Spinal cord (tissue), 10 donors: ENCODE results near the gene SLTM. TPM values are rescaled to one million over a fixed set of nuclear protein-coding genes. Genes with fewer than 3 reads are reported as not detected.
"Not testable (repeated sequence)": the region's sequence is repeated elsewhere in the genome, so short reads cannot be mapped to it uniquely, and the experiment has no call there.

Experiments
- DNase-seq, 6 donors: peaks; one replicate each; pipeline versions ENCODE4 v3.0.0 to v3.0.0-alpha.2; 2013 to 2015; ENCODE audit warnings: low spot score in 6 of 6, low read depth in 4 of 6
- H3K27ac ChIP-seq: one replicate; pipeline ENCODE4 v1.5.1; 2013; ENCODE audit warnings: low read depth, low read length, control low read depth
- H3K27me3 ChIP-seq: one replicate; pipeline ENCODE4 v1.6.1; 2013; ENCODE audit warnings: low read length; ENCODE audit not compliant: control insufficient read depth, insufficient read depth
- H3K36me3 ChIP-seq: one replicate; pipeline ENCODE4 v1.6.1; 2013; ENCODE audit warnings: low read length; ENCODE audit not compliant: control insufficient read depth, insufficient read depth
- H3K4me1 ChIP-seq: one replicate; pipeline ENCODE4 v1.6.1; 2013; ENCODE audit warnings: low read length; ENCODE audit not compliant: control insufficient read depth, insufficient read depth
- H3K4me3 ChIP-seq: one replicate; pipeline ENCODE4 v1.5.1; 2013; ENCODE audit warnings: low read depth, low read length, control low read depth
- H3K9me3 ChIP-seq: one replicate; pipeline ENCODE4 v1.6.1; 2013; ENCODE audit warnings: low read length; ENCODE audit not compliant: control insufficient read depth, insufficient read depth
- WGBS: methylation state at CpG from one replicate; pipeline ENCODE4 v1.1.5; 2013; ENCODE audit warnings: missing lambda C conversion rate; ENCODE audit not compliant: insufficient coverage; 5-methylcytosine and 5-hydroxymethylcytosine counted together
- polyA plus RNA-seq, 2 donors: library from polyadenylated mRNA; unstranded; fragments of 120-200 nt; gene quantifications; one replicate each; pipeline ENCODE4 v1.2.1, GENCODE V29; 2013; ENCODE audit not compliant: insufficient read length in 2 of 2
- total RNA-seq, 2 donors: library from RNA; depleted of rRNA in 1 of 2; stranded (reverse); fragments of 120-200 nt in 1 of 2; fragments of >200 nt in 1 of 2; gene quantifications; one replicate each; pipeline versions ENCODE4 v1.2.3 to v1.2.4, GENCODE V29; 2013 to 2014
- donor health status: healthy.

SLTM gene
- total and polyA plus RNA-seq, 4 donors: 90.5 to 93.4 (median 91.3) TPM

GRCh38 chr15:58962136-58962535 is 28.7 kb upstream of the SLTM start:
- Histone ChIP-seq H3K27me3 (no peaks in the 10 kb centered on the region), H3K9me3 (no peaks in the 10 kb centered on the region), H3K36me3 (no peaks in the 10 kb centered on the region), H3K27ac (no peak overlapping the region), H3K4me3 (no peak overlapping the region), H3K4me1 (no peaks in the 10 kb centered on the region)
- WGBS: no CpG with 5 or more reads among the region's 1 CpG
- no peak for DNase-seq

- no CpG with 5 or more reads among the region's 4 CpGs for WGBS
- H3K27ac ChIP-seq: no peak overlapping the region
- H3K9me3 ChIP-seq: no peaks in the 10 kb centered on the region
- H3K4me1 ChIP-seq: no peaks in the 10 kb centered on the region
- H3K27me3 ChIP-seq: no peaks in the 10 kb centered on the region
- DNase-seq: no peak
- no peak overlapping the region for H3K4me3 ChIP-seq
- no peaks in the 10 kb centered on the region for H3K36me3 ChIP-seq
These were observed 25.3 kb upstream of the SLTM start for GRCh38 chr15:58958811-58959210.

GRCh38 chr15:58957101-58957973 is 23.9 kb upstream of the SLTM start:
- Histone ChIP-seq H3K4me3 (no peak overlapping the region), H3K36me3 (no peaks in the 10 kb centered on the region), H3K4me1 (no peaks in the 10 kb centered on the region), H3K9me3 (no peaks in the 10 kb centered on the region), H3K27ac (no peak overlapping the region), H3K27me3 (no peaks in the 10 kb centered on the region)
- WGBS: 24% methylated on average over 2 of the region's 8 CpGs
- DNase-seq: peak in 3 of 6 donors; percentile 11 to 54 (median 54)

GRCh38 chr15:58952751-58953150 is 19.3 kb upstream of the SLTM start:
- H3K27ac ChIP-seq: no peak overlapping the region
- no peaks in the 10 kb centered on the region for H3K36me3 ChIP-seq
- no peaks in the 10 kb centered on the region for H3K9me3 ChIP-seq
- no peaks in the 10 kb centered on the region for H3K27me3 ChIP-seq
- no peak for DNase-seq
- H3K4me1 ChIP-seq: no peaks in the 10 kb centered on the region
- H3K4me3 ChIP-seq: no peak overlapping the region

GRCh38 chr15:58951388-58952007 is 18.0 kb upstream of the SLTM start:
- no peaks in the 10 kb centered on the region for H3K4me1 ChIP-seq
- no peak for DNase-seq
- H3K4me3 ChIP-seq: no peak overlapping the region
- no peaks in the 10 kb centered on the region for H3K9me3 ChIP-seq
- no peak overlapping the region for H3K27ac ChIP-seq
- H3K27me3 ChIP-seq: no peaks in the 10 kb centered on the region
- 71% methylated on average over 1 of the region's 5 CpGs for WGBS
- H3K36me3 ChIP-seq: no peaks in the 10 kb centered on the region

- H3K27me3 ChIP-seq: no peaks in the 10 kb centered on the region
- no CpG with 5 or more reads among the region's 3 CpGs for WGBS
- DNase-seq: no peak
- H3K9me3 ChIP-seq: no peaks in the 10 kb centered on the region
- no peak overlapping the region for H3K27ac ChIP-seq
- H3K4me3 ChIP-seq: no peak overlapping the region
- no peaks in the 10 kb centered on the region for H3K36me3 ChIP-seq
- H3K4me1 ChIP-seq: no peaks in the 10 kb centered on the region
These were observed 13.7 kb upstream of the SLTM start for GRCh38 chr15:58947179-58947578.

GRCh38 chr15:58934974-58935373 is 1.5 kb upstream of the SLTM start:
- WGBS: 98% methylated on average over 5 of the region's 8 CpGs

GRCh38 chr15:58934521-58934920 is 1.0 kb upstream of the SLTM start:
- Histone ChIP-seq H3K27ac (peak overlapping the region; percentile 97), H3K4me3 (peak overlapping the region; percentile 83), H3K4me1 (no peaks in the 10 kb centered on the region), H3K27me3 (no peaks in the 10 kb centered on the region), H3K36me3 (peaks cover 5% of the 10 kb centered on the region), H3K9me3 (no peaks in the 10 kb centered on the region)
- 78% methylated on average over 3 of the region's 4 CpGs for WGBS
- DNase-seq: peak in 1 of 6 donors; percentile 7

More at GRCh38 chr15:58934974-58935373, 1.5 kb upstream of the SLTM start:
- not testable (repeated sequence) for H3K4me1 ChIP-seq, H3K36me3 ChIP-seq, H3K9me3 ChIP-seq, H3K27me3 ChIP-seq, DNase-seq, H3K4me3 ChIP-seq, H3K27ac ChIP-seq

- DNase-seq: no peak
- WGBS: 0% methylated on average over 1 of the region's 4 CpGs
- Histone ChIP-seq H3K4me3 (peak overlapping the region; percentile 83), H3K36me3 (peaks cover 7% of the 10 kb centered on the region), H3K27me3 (no peaks in the 10 kb centered on the region), H3K4me1 (no peaks in the 10 kb centered on the region), H3K27ac (peak overlapping the region; percentile 97), H3K9me3 (no peaks in the 10 kb centered on the region)
These were observed 602 bp upstream of the SLTM start for GRCh38 chr15:58934114-58934447.
